NCI-H82 (cell line): ENCODE data around the gene SART1.

Experiments
- DNase-seq: peaks from one replicate; lab custom pipeline; 2025; lab: John Stamatoyannopoulos, UW

Gene SART1, protein sequence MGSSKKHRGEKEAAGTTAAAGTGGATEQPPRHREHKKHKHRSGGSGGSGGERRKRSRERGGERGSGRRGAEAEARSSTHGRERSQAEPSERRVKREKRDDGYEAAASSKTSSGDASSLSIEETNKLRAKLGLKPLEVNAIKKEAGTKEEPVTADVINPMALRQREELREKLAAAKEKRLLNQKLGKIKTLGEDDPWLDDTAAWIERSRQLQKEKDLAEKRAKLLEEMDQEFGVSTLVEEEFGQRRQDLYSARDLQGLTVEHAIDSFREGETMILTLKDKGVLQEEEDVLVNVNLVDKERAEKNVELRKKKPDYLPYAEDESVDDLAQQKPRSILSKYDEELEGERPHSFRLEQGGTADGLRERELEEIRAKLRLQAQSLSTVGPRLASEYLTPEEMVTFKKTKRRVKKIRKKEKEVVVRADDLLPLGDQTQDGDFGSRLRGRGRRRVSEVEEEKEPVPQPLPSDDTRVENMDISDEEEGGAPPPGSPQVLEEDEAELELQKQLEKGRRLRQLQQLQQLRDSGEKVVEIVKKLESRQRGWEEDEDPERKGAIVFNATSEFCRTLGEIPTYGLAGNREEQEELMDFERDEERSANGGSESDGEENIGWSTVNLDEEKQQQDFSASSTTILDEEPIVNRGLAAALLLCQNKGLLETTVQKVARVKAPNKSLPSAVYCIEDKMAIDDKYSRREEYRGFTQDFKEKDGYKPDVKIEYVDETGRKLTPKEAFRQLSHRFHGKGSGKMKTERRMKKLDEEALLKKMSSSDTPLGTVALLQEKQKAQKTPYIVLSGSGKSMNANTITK

GRCh38 chr11:65961267-65962140, at the start of gene SART1:
Gene SART1 (plus strand): TSS chr11:65961734. CDS start chr11:65961781, 47 bp downstream.
- DNase-seq: peak; percentile 99

DNA sequence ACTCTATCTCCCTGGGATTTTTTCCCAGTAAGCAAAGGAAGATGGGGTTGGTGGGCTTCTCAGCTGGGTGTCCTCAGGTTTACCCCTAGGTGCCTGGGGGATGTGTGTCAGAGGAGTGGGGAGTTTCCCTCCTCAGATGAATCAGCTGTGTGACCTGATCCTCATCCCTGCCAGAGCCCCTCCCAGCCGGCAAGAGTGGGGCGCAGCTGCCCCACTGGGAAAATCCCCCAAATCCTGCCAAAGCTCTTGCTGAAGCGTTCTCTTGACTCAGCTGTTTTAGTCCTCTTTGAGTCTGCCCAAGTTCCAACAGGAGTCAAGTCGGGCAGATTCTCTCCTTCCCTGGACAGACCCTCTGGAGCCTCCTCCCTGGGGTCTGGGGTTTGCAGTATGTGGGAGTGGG, 48.7 kb upstream of the SART1 start:
- no peak for DNase-seq

DNA sequence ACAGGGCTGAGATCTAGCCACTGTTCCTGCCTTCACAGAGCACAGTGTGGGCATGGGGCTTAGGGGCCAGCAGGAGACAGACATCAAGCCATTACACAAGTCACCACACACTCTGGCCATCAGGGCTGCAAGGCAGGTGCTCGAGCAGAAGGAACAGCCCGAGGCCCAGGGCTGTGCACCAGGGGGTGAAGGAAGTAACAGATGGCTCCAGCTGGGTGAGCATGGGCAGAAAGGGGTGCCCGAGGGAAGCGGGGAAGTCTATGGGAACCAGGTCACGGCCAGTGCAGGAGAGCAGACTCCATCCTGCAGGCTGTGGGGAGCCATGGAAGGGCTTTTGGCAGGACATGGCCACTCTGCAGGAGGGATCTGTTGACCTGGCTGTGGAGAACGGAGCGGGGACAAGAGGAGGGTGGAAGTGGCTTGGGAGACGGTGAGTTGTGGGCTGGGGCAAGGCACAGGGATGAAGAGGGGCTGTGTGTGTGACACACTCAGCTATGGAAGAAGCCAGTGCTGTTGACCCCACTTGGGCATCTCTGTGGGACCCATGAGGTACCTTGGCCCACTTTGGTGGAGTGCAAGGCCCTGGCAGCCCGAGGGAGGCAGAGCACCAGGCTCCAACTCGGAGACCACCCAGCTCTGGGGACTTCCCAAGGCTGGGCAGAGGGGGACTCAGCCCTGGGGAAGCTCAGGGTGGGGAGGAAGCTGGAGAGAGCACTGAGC, 46.3 kb upstream of the SART1 start:
- DNase-seq: no peak

DNA sequence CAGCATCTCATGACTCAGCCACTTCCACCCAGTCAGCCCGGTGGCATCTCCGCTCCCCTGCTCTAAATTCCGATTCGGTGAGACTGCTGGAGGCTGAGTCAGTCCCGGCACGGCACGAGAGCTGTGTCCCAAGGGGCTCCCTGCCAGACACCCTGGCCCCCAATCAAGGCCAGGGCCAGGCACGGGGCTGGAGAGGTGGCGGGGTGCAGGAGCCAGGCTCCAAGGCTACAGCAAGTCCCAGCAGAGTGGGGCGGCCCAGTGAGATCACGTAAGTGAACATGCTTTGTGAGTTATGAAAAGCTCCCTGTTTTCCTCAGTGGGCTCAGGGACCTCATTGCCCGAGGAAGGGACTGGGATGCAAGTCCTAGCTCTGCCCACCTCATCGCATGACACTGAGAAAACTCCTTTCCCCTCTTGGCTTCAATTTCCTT, 45.7 kb upstream of the SART1 start:
- no peak for DNase-seq

DNA sequence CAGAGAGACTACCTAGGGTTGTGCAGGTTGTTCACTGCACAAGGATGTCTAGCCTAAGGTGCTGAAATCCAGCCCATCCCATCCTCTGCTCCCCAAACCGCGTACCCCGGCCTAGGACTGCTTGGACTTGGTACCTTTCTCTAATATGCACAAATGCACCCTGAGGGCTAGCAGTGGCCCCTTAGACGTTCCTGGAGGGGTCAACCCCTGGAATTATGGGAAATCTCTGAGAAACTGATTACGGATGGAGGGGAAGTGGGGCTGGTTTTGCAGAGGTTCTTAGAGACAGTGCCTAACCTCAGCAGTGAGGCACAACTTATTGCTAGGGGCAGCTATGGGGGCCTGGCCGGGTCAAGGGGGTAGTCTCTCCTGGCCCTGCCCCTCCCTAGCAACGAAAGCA, 45.1 kb upstream of the SART1 start:
- no peak for DNase-seq

DNA sequence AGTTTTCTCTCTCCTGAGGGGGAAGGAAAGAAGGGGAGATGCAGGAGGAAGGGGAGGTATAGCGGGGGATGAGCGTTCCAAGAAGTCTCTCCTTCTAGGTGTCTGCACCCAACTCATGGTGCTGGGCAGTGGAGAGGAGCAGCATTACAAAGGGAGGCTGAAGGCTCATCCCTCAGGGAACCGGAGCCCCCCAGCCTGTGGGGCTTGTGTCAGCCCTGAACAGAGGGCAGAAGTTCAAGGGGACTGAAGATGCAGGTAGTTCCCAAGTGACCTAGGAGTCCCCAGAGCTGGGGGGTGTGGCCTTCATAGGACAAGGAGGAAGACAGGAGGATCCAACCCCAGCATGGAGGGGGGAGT, 44.5 kb upstream of the SART1 start:
- DNase-seq: no peak

DNA sequence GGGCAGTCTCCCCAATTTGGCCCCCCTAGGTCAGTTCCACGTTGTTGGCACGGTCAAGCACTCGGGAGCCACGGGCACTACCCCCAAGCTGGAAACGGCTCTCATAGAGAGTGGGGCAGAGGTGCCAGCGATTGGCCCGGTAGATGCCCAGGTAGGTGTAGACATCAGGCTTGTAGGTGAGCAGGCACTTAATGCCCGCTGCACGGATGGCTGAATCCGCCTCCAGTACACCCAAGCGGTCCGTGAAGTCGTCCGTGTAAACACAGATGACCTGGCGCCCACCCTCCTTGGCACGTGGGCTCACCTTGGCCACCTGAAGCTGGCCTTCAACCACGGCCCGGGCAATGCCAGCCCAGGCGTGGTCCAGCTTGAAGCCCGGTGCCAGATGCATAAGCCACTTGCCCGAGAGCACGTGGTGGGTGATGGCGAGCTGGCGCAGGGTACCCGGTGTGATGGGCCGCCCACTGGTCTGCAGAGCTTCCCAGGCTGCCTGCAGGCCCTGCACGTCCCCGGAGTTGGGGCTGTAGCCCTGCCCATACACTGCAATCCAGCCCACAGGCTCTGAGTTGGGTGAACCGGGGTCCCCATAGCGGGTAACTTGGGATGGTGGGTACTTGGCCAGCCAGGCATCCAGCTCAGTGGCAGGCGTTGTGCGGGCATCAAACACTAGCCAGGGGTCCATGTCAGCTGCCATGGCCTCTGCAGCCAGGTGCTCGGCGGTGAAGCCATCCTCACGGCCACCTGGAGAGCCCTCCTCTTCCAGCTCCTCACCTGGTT, 43.9 kb upstream of the SART1 start:
- DNase-seq: no peak

DNA sequence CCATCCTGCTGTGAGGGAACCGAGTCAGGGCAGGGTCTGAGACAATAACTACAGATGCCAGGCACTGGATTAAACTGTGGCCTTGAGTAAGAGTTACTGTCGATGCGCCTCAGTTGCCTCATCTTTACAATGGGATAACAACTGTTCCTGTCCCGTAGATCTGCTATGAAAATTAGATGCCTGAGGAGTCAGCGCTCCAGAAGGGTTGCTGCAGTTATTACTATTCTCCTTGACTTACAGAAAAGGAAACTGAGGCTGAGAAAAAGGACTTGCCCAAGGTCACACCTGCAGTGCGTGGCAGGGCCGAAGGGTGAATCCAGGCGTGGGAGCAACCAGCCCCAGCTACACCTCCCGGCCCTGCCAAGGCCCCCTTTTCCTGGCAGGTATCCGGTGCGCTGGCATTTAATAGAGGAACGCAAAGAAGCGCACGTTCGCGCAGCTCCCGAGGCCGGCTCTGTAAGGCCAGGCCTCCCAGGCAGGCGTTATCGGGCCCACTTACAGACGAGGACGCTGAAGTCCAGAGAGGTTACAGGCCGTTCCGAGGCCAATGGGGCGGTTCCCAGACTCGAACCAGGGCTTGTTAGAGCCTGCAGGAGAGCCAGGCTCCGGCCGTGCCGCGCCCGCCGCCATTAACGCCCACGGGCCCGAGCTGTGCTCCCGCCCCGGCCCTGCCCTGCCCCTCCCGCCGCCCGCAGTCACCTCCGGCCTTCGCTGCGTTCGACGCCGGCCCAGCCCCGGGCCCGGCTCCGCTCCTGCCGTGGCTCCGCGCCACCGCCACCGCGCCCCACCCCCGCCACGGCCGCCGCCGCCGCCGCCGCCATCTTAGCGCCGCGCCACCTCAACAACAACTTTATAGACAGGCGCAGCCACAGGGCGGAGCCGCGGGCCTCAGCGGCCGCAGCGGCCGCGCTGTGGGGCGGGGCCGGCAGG, 43.1 kb upstream of the SART1 start, which contains the start of gene C11orf68:
TSS of gene C11orf68 (minus strand) at position 852 of the 930 bp plus-strand sequence. CDS start at position 821, 31 bp downstream.
- DNase-seq: peak; percentile 51

DNA sequence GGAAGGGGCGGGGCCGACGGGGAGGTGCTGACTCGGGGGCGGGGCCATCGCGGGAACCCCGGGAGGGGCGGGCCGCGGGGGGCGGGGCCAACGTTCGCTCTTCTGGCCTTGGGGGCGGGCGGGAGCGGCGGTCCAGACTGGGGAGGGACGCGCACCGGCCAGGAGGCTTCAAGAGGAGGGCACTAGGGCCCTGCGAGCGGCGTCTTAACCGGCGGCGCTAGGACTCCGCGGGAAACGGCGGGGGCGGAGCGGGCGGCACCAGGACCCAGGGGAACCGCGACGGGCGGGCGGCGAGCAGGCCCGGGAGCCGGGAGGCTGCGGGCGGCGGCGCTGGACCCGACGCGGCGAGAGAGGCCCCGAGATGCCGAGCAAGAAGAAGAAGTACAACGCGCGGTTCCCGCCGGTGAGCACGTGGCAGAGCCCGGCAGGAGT, 42.4 kb upstream of the SART1 start, which contains the start of gene DRAP1:
TSS of gene DRAP1 (plus strand) at position 286 of the 432 bp plus-strand sequence. CDS start at position 362, 76 bp downstream.
- DNase-seq: peak; percentile 98

- peak; percentile 62 for DNase-seq
Observed at GRCh38 chr11:65919573-65920371, 41.8 kb upstream of the SART1 start.

DNA sequence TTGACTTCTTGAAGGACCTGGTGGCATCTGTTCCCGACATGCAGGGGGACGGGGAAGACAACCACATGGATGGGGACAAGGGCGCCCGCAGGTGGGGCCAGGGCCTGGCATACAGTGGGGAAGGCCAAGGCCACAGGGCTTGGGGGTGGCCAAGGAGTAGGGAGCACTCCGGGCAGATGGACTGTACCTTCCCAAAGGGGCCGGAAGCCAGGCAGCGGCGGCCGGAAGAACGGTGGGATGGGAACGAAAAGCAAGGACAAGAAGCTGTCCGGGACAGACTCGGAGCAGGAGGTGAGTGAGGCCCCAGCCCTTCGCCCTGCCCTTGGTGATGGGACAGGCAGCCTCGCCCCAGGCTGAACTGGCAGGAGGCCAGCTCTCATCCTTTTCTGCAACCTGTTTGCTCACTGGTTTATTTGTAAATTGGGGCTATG, 41.1 kb upstream of the SART1 start:
- no peak for DNase-seq

GRCh38 chr11:65921033-65921555, 40.4 kb upstream of the SART1 start:
- DNase-seq: no peak

GRCh38 chr11:65921876-65922275, 39.7 kb upstream of the SART1 start:
- no peak for DNase-seq

- no peak for DNase-seq
Observed at GRCh38 chr11:65922565-65922964, 39.0 kb upstream of the SART1 start.

DNA sequence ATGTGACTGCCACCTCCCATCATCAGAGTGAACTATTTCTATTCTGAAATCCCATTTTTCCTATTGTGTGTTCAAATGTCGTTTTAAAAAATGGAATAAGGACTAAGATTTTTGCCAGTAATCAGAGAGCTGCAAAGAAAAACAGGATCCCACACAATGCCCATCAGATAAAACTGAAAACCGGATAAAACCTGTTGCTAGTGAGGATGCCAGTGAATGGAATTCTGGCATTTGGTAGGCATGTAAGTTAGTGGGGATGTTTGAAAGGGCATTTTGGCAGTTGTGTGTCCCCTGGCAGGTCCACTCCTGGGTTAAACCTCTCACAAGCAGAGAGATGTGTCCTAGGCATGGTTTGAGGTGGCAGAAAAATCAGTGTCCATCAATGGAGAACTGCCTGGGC, 36.1 kb upstream of the SART1 start:
- DNase-seq: no peak

DNA sequence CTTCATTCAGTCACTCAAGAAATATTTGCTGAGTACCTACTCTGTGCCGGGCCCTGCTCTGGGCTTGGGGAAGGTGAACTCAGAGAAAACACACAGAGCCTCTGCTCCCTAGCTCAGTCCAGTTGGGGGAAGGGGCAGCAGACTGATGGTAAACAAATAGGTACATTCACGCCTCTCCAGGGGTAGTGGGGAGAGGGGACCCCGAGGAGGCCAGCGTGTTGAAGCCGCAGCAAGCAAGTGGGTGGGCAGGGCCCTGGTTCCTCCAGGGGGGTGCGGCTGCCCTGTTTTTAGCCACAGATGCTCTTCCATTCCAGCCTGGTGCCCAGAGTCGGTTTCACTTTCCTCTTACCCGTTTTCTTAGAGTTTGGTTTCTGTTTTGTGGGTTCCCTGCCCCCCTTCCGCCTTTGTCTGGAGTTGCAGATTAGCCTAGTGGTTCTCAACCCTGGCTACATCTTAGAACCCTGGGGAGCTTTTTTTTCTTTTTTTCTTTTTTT, 33.6 kb upstream of the SART1 start:
- DNase-seq: no peak

DNA sequence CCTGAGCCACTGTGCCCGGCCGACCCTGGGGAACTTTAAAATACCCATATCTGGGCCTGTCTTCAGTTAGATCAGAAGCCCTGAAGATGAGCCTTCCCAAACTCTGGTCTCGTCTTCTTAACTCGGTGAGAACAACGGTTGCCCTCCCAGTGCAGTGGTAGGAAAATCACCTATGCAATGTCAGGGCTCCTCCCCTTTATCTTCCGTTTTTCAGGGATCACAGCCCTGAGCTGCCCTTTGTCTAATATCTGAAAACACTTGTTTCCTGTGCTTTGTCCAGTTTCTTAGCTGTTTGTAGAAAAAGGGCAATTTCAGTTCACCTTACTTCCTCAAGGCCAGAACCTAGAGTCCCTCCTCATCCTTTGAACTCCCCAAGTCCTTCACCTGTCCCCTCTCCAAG, 32.9 kb upstream of the SART1 start:
- no peak for DNase-seq
